ENCODE results near the gene HOXB8.

GRCh38 chr17:48649741-48650140, 34.6 kb upstream of the HOXB8 start:
- TF ChIP-seq REST (IDR thresholded peaks at IDR 0.05; ENCODE audit: unreplicated experiment) (no peak), CTCF (conservative IDR thresholded peaks at IDR 0.05; ENCODE audit: low read depth in 2 of 2) (no peak), EZH2 (IDR thresholded peaks at IDR 0.05; ENCODE audit: low read depth, unreplicated experiment) (no peak), POLR2AphosphoS5 (IDR thresholded peaks at IDR 0.05; ENCODE audit: low read depth) (no peak), CREB1 (CRISPR knock-in tag; IDR thresholded peaks at IDR 0.05; ENCODE audit: low read depth) (no peak), ZNF114 (CRISPR knock-in tag; IDR thresholded peaks at IDR 0.05) (no peak), EZH2phosphoT487 (IDR thresholded peaks at IDR 0.05; ENCODE audit: unreplicated experiment) (no peak), NANOG (IDR thresholded peaks at IDR 0.05; ENCODE audit: borderline replicate concordance) (no peak), STAT1 (IDR thresholded peaks at IDR 0.05; ENCODE audit: unreplicated experiment) (no peak), JUNB (IDR thresholded peaks at IDR 0.05; ENCODE audit: unreplicated experiment) (no peak), ETS1 (IDR thresholded peaks at IDR 0.05) (no peak)
